ENCODE results near the gene DHRSX. TPM values are rescaled to one million over a fixed set of nuclear protein-coding genes. Genes with fewer than 3 reads are reported as not detected.
"Not testable (repeated sequence)": the region's sequence is repeated elsewhere in the genome, so short reads cannot be mapped to it uniquely, and the experiment has no call there.

The DHRSX gene
- total RNA-seq, 1 donor from 2014 or later, result 9.9 TPM

GRCh38 chrX:2460048-2460447 lies 40.7 kb downstream of the DHRSX start:
- H3K36me3 ChIP-seq (ENCODE audit: control insufficient read depth in 3 of 3, insufficient read depth in 3 of 3, low read length in 3 of 3); H3K4me3 ChIP-seq (ENCODE audit: low read length in 3 of 3); H3K4me1 ChIP-seq (ENCODE audit: control insufficient read depth in 3 of 3, insufficient read depth in 3 of 3, low read length in 3 of 3); H3K9ac ChIP-seq (ENCODE audit: low read depth in 1 of 3, low read length in 3 of 3); H3K27me3 ChIP-seq (ENCODE audit: control insufficient read depth in 3 of 3, insufficient read depth in 3 of 3, low read length in 3 of 3); H3K27ac ChIP-seq (ENCODE audit: low read depth, low read length); H3K9me3 ChIP-seq (ENCODE audit: control insufficient read depth in 3 of 3, low read length in 3 of 3): not testable (repeated sequence)

GRCh38 chrX:2458309-2458708 lies 42.5 kb downstream of the DHRSX start:
- H3K9me3 ChIP-seq (ENCODE audit: control insufficient read depth in 3 of 3, low read length in 3 of 3), result no peaks in the 10 kb centered on the region
- no peaks in the 10 kb centered on the region for H3K36me3 ChIP-seq (ENCODE audit: control insufficient read depth in 3 of 3, insufficient read depth in 3 of 3, low read length in 3 of 3)
- no peak overlapping the region for H3K9ac ChIP-seq (ENCODE audit: low read depth in 1 of 3, low read length in 3 of 3)
- H3K4me1 ChIP-seq (ENCODE audit: control insufficient read depth in 3 of 3, insufficient read depth in 3 of 3, low read length in 3 of 3), result no peaks in the 10 kb centered on the region
- no peak overlapping the region for H3K4me3 ChIP-seq (ENCODE audit: low read length in 3 of 3)
- H3K27ac ChIP-seq (ENCODE audit: low read depth, low read length), result no peak overlapping the region
- no peaks in the 10 kb centered on the region for H3K27me3 ChIP-seq (ENCODE audit: control insufficient read depth in 3 of 3, insufficient read depth in 3 of 3, low read length in 3 of 3)

DNA sequence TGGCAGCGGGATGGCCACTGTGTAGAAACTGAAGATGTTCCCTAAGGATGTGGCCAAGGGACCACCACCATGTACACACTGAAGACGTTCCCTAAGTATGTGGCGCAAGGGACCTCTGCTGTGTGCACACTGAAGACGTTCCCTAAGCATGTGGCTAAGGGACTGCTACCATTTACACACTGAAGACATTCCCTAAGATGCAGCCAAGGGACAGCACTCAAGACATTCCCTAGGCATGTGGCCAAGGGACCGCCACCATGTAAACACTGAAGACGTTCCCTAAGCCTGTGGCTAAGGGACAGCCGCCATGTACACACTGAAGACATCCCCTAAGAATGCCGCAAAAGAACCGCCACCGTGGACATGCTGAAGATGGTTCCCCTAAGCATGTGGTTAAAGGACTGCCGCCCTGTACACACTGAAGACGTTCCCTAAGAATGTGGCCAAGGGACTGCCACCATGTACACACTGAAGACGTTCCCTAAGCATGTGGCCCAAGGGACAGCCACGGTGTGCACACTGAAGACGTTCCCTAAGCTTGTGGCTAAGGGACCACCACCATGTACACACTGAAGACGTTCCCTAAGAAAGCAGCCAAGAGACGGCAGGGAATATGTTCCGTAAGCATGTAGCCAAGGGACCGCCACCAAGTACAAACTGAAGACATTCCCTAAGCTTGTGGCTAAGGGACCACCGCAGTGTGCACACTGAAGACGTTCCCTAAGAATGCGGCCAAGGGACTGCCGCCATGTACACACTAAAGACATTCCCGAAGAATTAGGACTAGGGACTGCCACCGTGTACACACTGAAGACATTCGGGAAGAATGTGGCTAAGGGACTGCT lies 43.3 kb downstream of the DHRSX start:
- H3K36me3 ChIP-seq (ENCODE audit: control insufficient read depth in 3 of 3, insufficient read depth in 3 of 3, low read length in 3 of 3), result peaks cover 0 to 2% (median 0%) of the 10 kb centered on the region in 3 donors
- H3K4me1 ChIP-seq (ENCODE audit: control insufficient read depth in 3 of 3, insufficient read depth in 3 of 3, low read length in 3 of 3), result no peaks in the 10 kb centered on the region
- H3K4me3 ChIP-seq (ENCODE audit: low read length in 3 of 3), result no peak overlapping the region
- H3K27ac ChIP-seq (ENCODE audit: low read depth, low read length), result no peak overlapping the region
- H3K9me3 ChIP-seq (ENCODE audit: control insufficient read depth in 3 of 3, low read length in 3 of 3), result no peaks in the 10 kb centered on the region
- no peak overlapping the region for H3K9ac ChIP-seq (ENCODE audit: low read depth in 1 of 3, low read length in 3 of 3)
- no peaks in the 10 kb centered on the region for H3K27me3 ChIP-seq (ENCODE audit: control insufficient read depth in 3 of 3, insufficient read depth in 3 of 3, low read length in 3 of 3)

DNA sequence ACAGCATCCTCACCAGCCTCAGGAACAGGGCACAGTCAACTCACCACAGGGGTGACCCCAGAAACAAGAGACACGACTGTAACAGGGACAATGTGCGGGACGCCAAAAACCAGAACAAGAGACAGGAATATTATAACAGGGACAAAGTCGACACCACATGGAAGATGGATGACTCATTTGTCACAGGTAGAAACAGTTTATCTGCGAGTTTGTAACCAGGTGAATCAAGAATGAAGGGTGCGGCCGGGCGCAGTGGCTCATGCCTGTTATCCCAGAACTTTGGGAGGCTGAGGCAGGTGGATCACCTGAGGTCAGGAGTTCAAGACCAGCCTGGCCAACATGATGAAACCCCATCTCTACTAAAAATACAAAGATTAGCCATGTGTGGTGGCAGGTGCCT lies 44.7 kb downstream of the DHRSX start:
- H3K9ac ChIP-seq (ENCODE audit: low read depth in 1 of 3, low read length in 3 of 3); H3K4me3 ChIP-seq (ENCODE audit: low read length in 3 of 3); H3K27ac ChIP-seq (ENCODE audit: low read depth, low read length); H3K36me3 ChIP-seq (ENCODE audit: control insufficient read depth in 3 of 3, insufficient read depth in 3 of 3, low read length in 3 of 3); H3K9me3 ChIP-seq (ENCODE audit: control insufficient read depth in 3 of 3, low read length in 3 of 3); H3K4me1 ChIP-seq (ENCODE audit: control insufficient read depth in 3 of 3, insufficient read depth in 3 of 3, low read length in 3 of 3); H3K27me3 ChIP-seq (ENCODE audit: control insufficient read depth in 3 of 3, insufficient read depth in 3 of 3, low read length in 3 of 3): not testable (repeated sequence)

- H3K27ac ChIP-seq (ENCODE audit: low read depth, low read length); H3K4me3 ChIP-seq (ENCODE audit: low read length in 3 of 3); H3K36me3 ChIP-seq (ENCODE audit: control insufficient read depth in 3 of 3, insufficient read depth in 3 of 3, low read length in 3 of 3); H3K9ac ChIP-seq (ENCODE audit: low read depth in 1 of 3, low read length in 3 of 3); H3K27me3 ChIP-seq (ENCODE audit: control insufficient read depth in 3 of 3, insufficient read depth in 3 of 3, low read length in 3 of 3); H3K4me1 ChIP-seq (ENCODE audit: control insufficient read depth in 3 of 3, insufficient read depth in 3 of 3, low read length in 3 of 3); H3K9me3 ChIP-seq (ENCODE audit: control insufficient read depth in 3 of 3, low read length in 3 of 3): not testable (repeated sequence)
These were observed 46.2 kb downstream of the DHRSX start for GRCh38 chrX:2454620-2455019.

- Histone ChIP-seq H3K9me3 (ENCODE audit: control insufficient read depth in 3 of 3, low read length in 3 of 3) (no peaks in the 10 kb centered on the region), H3K27me3 (ENCODE audit: control insufficient read depth in 3 of 3, insufficient read depth in 3 of 3, low read length in 3 of 3) (no peaks in the 10 kb centered on the region), H3K36me3 (ENCODE audit: control insufficient read depth in 3 of 3, insufficient read depth in 3 of 3, low read length in 3 of 3) (peaks cover 0 to 5% (median 0%) of the 10 kb centered on the region in 3 donors), H3K4me1 (ENCODE audit: control insufficient read depth in 3 of 3, insufficient read depth in 3 of 3, low read length in 3 of 3) (peaks cover 0 to 6% (median 0%) of the 10 kb centered on the region in 3 donors), H3K4me3 (ENCODE audit: low read length in 3 of 3) (no peak overlapping the region), H3K9ac (ENCODE audit: low read depth in 1 of 3, low read length in 3 of 3) (no peak overlapping the region), H3K27ac (ENCODE audit: low read depth, low read length) (no peak overlapping the region)
These were observed 48.0 kb downstream of the DHRSX start for GRCh38 chrX:2452799-2453198.

- peaks cover 0 to 5% (median under 1%) of the 10 kb centered on the region in 3 donors for H3K36me3 ChIP-seq (ENCODE audit: control insufficient read depth in 3 of 3, insufficient read depth in 3 of 3, low read length in 3 of 3)
- no peaks in the 10 kb centered on the region for H3K27me3 ChIP-seq (ENCODE audit: control insufficient read depth in 3 of 3, insufficient read depth in 3 of 3, low read length in 3 of 3)
- H3K27ac ChIP-seq (ENCODE audit: low read depth, low read length), result no peak overlapping the region
- no peak overlapping the region for H3K9ac ChIP-seq (ENCODE audit: low read depth in 1 of 3, low read length in 3 of 3)
- no peak overlapping the region for H3K4me3 ChIP-seq (ENCODE audit: low read length in 3 of 3)
- H3K4me1 ChIP-seq (ENCODE audit: control insufficient read depth in 3 of 3, insufficient read depth in 3 of 3, low read length in 3 of 3), result peaks cover 0 to 6% (median 0%) of the 10 kb centered on the region in 3 donors
- no peaks in the 10 kb centered on the region for H3K9me3 ChIP-seq (ENCODE audit: control insufficient read depth in 3 of 3, low read length in 3 of 3)
These were observed 48.4 kb downstream of the DHRSX start for GRCh38 chrX:2452317-2452784.

DNA sequence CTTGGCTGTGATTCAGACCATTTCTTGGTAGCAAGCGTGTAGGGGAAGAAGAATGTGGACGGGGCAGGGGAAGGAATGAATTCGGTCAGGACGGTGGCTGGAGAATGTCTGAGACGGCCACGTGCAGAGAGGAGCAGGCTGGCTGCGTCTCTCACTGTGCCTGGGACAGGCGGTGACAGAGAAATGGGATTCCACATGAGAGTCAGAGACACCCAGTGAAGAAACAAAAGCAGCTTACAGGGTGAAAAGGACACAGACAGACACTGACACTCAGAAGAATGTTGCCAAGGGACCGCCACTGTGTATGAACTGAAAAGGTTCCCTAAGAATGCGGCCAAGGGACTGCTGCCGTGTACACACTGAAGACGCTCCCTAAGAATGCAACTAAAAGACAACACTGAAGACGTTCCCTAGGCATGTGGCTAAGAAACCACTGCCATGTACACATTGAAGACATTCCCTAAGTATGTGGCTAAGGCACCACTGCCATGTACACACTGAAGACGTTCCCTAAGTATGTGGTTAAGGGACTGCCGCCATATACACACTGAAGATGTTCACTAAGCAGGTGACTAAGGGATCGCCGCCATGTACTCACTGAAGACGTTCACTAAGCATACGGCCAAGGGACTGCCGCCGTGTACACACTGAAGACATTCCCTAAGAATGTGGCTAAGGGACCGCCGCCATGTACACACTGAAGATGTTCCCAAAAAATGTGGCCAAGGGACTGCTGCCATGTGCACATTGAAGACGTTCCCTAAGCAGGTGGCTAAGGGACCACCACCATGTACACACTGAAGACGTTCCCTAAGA lies 49.1 kb downstream of the DHRSX start:
- H3K27ac ChIP-seq (ENCODE audit: low read depth, low read length), result no peak overlapping the region
- H3K9ac ChIP-seq (ENCODE audit: low read depth in 1 of 3, low read length in 3 of 3), result no peak overlapping the region
- no peaks in the 10 kb centered on the region for H3K27me3 ChIP-seq (ENCODE audit: control insufficient read depth in 3 of 3, insufficient read depth in 3 of 3, low read length in 3 of 3)
- H3K4me3 ChIP-seq (ENCODE audit: low read length in 3 of 3), result no peak overlapping the region
- H3K9me3 ChIP-seq (ENCODE audit: control insufficient read depth in 3 of 3, low read length in 3 of 3), result no peaks in the 10 kb centered on the region
- peaks cover 0 to 5% (median 2%) of the 10 kb centered on the region in 3 donors for H3K36me3 ChIP-seq (ENCODE audit: control insufficient read depth in 3 of 3, insufficient read depth in 3 of 3, low read length in 3 of 3)
- H3K4me1 ChIP-seq (ENCODE audit: control insufficient read depth in 3 of 3, insufficient read depth in 3 of 3, low read length in 3 of 3), result peaks cover 0 to 6% (median 0%) of the 10 kb centered on the region in 3 donors

- peaks cover 0 to 6% (median 0%) of the 10 kb centered on the region in 3 donors for H3K4me1 ChIP-seq (ENCODE audit: control insufficient read depth in 3 of 3, insufficient read depth in 3 of 3, low read length in 3 of 3)
- H3K9me3 ChIP-seq (ENCODE audit: control insufficient read depth in 3 of 3, low read length in 3 of 3), result no peaks in the 10 kb centered on the region
- H3K9ac ChIP-seq (ENCODE audit: low read depth in 1 of 3, low read length in 3 of 3), result no peak overlapping the region
- no peak overlapping the region for H3K4me3 ChIP-seq (ENCODE audit: low read length in 3 of 3)
- H3K27me3 ChIP-seq (ENCODE audit: control insufficient read depth in 3 of 3, insufficient read depth in 3 of 3, low read length in 3 of 3), result no peaks in the 10 kb centered on the region
- no peak overlapping the region for H3K27ac ChIP-seq (ENCODE audit: low read depth, low read length)
- H3K36me3 ChIP-seq (ENCODE audit: control insufficient read depth in 3 of 3, insufficient read depth in 3 of 3, low read length in 3 of 3), result peaks cover 0 to 5% (median 2%) of the 10 kb centered on the region in 3 donors
These were observed 50.1 kb downstream of the DHRSX start for GRCh38 chrX:2450681-2451080.

All from skeletal muscle tissue (tissue), 4 donors.